ENCODE data around the gene UBE2G2. TPM values are rescaled to one million over a fixed set of nuclear protein-coding genes. Genes with fewer than 3 reads are reported as not detected.

Gene UBE2G2
- total RNA-seq, 4 donors from 2014 or later = 38.4 to 75.1 (median 67.4) TPM

DNA sequence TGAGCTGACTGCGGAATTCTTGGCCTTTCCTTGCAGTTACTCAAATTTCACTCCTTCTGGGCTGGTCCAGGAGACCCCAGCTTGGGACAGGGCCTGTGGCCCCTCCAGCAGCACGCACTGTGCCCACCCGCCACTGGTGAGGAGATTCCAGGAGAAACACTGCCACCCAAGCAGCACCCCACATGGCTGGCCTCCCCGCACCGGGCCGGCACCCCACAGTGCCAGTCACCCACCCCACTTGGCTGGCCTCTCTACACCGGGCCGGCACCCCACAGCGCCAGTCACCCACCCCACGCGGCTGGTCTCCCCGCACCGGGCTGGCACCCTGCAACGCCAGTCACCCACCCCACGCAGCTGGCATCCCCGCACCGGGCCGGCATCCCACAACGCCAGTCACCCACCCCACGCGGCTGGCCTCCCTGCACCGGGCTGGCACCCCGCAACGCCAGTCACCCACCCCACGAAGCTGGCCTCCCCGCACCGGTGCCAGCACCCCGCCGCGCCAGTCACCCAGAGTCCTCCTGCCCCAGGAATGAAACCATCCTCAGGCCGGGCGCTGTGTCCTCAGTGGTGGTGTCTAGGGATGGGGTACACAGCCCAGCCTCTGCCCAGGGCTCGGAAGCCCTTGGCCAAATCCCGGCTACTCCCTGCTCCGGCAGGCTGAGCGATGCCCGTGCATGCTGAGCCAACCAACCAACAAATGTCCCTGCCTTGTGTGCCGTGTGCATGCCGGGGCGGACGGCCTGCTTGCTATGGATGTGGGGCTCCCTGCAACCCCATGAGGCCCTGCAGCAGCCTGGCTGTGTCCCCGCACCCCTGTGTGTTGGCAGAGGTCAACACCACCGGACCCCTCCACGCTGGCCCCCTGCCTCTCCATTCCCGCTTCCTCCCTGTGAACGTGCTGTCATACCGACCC lies 51.6 kb downstream of the UBE2G2 start:
- H3K27ac ChIP-seq = no peak overlapping the region
- DNase-seq = no peak
- H3K4me3 ChIP-seq = no peak overlapping the region
- TF ChIP-seq, protein P1, sequence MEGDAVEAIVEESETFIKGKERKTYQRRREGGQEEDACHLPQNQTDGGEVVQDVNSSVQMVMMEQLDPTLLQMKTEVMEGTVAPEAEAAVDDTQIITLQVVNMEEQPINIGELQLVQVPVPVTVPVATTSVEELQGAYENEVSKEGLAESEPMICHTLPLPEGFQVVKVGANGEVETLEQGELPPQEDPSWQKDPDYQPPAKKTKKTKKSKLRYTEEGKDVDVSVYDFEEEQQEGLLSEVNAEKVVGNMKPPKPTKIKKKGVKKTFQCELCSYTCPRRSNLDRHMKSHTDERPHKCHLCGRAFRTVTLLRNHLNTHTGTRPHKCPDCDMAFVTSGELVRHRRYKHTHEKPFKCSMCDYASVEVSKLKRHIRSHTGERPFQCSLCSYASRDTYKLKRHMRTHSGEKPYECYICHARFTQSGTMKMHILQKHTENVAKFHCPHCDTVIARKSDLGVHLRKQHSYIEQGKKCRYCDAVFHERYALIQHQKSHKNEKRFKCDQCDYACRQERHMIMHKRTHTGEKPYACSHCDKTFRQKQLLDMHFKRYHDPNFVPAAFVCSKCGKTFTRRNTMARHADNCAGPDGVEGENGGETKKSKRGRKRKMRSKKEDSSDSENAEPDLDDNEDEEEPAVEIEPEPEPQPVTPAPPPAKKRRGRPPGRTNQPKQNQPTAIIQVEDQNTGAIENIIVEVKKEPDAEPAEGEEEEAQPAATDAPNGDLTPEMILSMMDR (IDR thresholded peaks at IDR 0.05) = no peak
- TF ChIP-seq POLR2A (IDR thresholded peaks at IDR 0.05) = no peak
- H3K9me3 ChIP-seq = no peaks in the 10 kb centered on the region
- intact Hi-C loops (cut with DNase I; ENCODE audit: low total_unique reads) = no loop called here
- H3K27me3 ChIP-seq = no peaks in the 10 kb centered on the region
- no peaks in the 10 kb centered on the region for H3K4me1 ChIP-seq
- H3K36me3 ChIP-seq = no peaks in the 10 kb centered on the region

GRCh38 chr21:44749116-44749758 lies 52.4 kb downstream of the UBE2G2 start:
- no peak for DNase-seq

DNA sequence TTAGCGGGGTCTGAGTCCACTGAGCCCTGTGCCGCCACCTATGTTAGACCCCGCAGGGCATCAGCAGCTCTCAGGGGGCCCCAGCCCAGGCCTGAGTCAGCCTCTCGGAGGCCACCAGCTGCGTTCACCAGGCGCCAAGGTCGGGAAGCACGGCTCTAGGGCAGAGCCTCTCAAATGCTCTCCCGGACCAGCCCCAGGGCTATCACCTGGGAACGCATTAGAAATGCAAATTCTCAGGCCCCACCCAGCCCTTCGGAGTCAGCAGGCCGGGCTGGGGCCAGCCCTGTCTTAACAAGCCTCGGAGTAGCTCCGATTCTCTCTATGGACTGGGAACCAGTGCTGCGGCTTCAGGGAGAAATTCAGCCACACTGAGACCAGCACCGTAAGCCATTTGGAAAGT lies 53.0 kb downstream of the UBE2G2 start:
- Histone ChIP-seq H3K27ac (no peak overlapping the region), H3K36me3 (no peaks in the 10 kb centered on the region), H3K27me3 (no peaks in the 10 kb centered on the region), H3K4me1 (no peaks in the 10 kb centered on the region), H3K9me3 (no peaks in the 10 kb centered on the region), H3K4me3 (no peak overlapping the region)
- TF ChIP-seq POLR2A (IDR thresholded peaks at IDR 0.05) = no peak
- TF ChIP-seq, protein P1 (IDR thresholded peaks at IDR 0.05) = no peak
- intact Hi-C loops (cut with DNase I; ENCODE audit: low total_unique reads) = no loop called here
- no peak for DNase-seq

More at GRCh38 chr21:44749116-44749758, 52.4 kb downstream of the UBE2G2 start:
- intact Hi-C loops (cut with DNase I; ENCODE audit: low total_unique reads) = no loop called here
- no peaks in the 10 kb centered on the region for H3K27me3 ChIP-seq
- no peak overlapping the region for H3K27ac ChIP-seq
- H3K36me3 ChIP-seq = no peaks in the 10 kb centered on the region
- TF ChIP-seq POLR2A (IDR thresholded peaks at IDR 0.05) = no peak
- TF ChIP-seq, protein P1 (IDR thresholded peaks at IDR 0.05) = no peak
- no peaks in the 10 kb centered on the region for H3K4me1 ChIP-seq
- H3K4me3 ChIP-seq = no peak overlapping the region
- no peaks in the 10 kb centered on the region for H3K9me3 ChIP-seq

GRCh38 chr21:44742418-44743153 lies 59.0 kb downstream of the UBE2G2 start:
- Histone ChIP-seq H3K4me3 (no peak overlapping the region), H3K4me1 (no peaks in the 10 kb centered on the region), H3K36me3 (no peaks in the 10 kb centered on the region), H3K27ac (no peak overlapping the region), H3K9me3 (peaks cover 0 to 11% of the 10 kb centered on the region in 2 donors), H3K27me3 (no peaks in the 10 kb centered on the region)
- no peak for DNase-seq
- TF ChIP-seq, protein P1 (IDR thresholded peaks at IDR 0.05) = peak in 1 of 4 experiments; percentile 7
- no peak for TF ChIP-seq POLR2A (IDR thresholded peaks at IDR 0.05)
- intact Hi-C loops (cut with DNase I; ENCODE audit: low total_unique reads) = no loop called here
